Activated naive CD4-positive, alpha-beta T cell treated with anti-CD3 and anti-CD28 coated beads, Interleukin-2, amount 50 U/mL, for 16 hours (primary cell): ENCODE results near the gene TBATA.

Source experiments
- DNase-seq: peaks from one replicate; pipeline ENCODE4 v3.0.0-alpha.2; 2020

The TBATA gene

DNA sequence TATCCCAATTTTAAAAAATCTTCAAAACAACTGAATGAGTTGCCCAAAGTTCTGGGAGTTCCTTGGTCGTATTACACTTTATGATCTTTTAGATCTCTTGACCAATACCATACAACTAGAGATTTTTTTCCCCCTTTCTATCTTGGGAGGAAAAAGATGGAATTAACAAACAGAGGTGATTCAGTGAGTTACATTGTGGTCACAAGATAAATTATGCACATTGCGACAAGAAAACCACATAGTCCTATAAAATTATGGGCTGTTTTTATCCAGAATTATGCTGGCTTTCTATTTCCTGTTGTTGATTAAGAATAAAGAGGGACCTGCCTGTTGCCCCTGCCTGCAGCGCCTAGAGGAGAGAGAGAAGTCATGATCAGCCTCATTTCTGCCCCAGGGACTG is 22.4 kb upstream of the TBATA start:
- DNase-seq: no peak

DNA sequence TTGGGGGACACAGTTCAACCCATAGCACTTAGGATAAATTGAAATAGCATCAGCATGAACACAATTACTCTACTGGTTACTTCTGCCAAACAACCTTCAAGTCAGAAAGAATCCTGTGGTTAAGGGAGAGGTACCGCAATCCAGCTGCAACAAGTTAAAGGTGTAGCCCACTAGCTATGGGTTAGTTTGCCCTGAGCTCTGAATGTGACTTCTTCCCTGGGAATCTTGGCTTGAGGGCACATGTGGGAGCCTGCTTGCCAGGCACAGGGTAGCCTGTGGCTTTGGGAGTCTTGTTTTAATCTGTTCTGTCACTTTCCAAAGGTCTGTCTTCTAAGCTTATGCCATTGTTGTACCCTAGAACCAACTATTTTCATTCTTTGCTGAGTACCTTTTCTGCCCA is 21.7 kb upstream of the TBATA start:
- no peak for DNase-seq

GRCh38 chr10:70805619-70806215 is 20.5 kb upstream of the TBATA start:
- no peak for DNase-seq

DNA sequence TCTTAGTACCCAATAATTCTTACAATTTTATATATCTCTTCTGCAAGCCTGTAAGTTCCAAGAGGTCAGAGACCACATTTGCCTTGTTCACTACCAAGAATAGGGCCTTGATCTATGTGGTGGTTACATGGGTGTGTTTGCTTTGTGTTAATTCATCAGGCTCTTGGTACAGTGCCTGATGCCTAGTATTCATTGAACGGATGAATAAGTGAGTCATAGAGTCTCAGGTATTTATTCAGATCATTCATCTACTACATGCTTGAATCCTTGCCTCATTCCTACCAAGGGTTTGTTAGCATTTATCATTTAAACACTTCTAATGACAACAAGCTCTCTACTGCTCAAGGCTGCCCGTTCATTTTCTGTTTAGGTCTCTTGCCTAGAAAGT is 19.2 kb upstream of the TBATA start:
- no peak for DNase-seq

GRCh38 chr10:70803775-70804420 is 18.7 kb upstream of the TBATA start:
- no peak for DNase-seq

DNA sequence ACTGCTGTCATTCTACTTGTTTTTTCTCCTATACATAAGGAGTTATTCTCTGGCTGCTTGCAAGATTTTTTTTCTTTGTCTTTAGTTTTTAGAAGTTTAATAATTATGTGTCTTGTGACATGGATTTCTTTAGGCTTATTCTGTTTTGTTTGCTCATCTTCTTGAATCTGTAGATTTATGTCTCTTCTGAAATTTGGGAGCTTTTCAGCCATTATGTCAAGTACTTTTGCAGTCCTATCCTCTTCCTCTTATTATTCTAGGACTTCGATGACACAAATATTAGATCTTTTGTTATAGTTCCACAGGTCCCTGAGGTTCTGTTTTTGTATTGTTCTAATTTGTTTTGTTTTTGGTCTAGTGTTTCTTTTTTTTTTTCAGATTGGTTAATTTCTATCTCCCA is 16.7 kb upstream of the TBATA start:
- no peak for DNase-seq

GRCh38 chr10:70799124-70799523 is 13.9 kb upstream of the TBATA start:
- no peak for DNase-seq

DNA sequence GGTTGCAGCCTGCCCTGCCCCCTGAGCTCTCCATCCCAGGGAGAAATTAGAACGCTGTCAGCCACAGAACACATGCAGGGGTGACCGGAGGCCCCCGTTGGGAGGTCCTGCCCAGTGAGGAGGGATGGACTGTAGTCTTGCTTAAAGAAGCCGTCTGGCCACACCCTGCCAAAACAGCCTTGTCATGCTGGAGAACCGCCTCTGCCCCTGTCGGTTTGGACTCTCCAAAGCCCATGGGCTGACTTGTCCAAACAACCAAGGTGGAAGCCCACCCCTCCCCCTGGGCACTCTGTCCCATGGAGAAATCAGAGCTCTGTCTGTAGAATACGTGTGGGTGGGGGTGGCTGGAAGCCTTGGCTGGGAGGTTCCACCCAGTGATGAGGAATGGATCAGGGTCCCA is 12.7 kb upstream of the TBATA start:
- DNase-seq: no peak

DNA sequence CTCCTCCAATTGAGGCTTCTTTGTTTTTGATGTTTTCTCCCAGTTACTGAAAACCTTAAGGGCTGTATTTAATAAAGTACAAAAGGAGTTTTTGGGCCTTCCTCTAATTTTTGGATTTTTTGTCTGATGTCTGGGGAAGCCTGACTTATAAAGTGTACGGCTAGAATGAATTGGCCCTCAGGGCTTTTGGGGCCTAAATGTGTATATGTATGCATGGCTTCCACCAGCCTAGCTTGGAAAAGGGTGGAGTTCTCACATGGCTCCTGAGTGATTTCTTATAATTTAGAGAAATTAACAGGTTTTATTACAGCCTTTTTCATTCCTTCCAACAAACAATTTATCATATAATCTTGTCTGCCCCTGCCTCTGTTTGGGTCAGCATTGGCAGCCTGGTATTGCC is 10.4 kb upstream of the TBATA start:
- DNase-seq: no peak

DNA sequence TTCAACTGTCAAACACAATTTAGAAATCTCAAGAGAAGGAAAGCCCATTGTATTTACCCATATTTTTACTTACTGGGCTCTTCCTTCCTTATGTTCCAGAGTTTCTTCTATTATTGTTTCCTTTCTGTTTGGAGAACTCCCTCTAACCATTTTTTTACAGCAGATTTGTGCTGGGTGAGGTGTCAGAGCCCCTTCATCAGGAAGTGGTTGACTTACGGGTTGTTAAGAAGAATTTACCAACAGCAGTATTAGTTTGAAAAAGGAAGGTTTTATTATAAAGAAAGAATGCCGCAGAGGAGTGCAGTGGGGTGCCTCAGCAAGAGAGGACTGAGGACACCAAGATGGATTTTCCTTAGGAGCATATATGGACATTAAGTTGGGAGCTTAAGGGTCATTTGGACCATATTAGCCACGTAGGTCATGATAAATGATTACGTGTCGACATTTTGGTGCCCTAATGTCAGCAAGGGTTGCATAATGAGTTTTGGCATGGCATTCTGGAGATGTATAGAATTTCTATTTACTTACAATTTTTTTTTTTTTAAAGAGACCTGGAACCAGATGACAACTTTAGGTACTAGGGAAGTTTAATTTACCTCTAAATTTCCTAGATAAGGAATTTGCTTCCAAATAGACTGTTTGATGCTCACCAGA is 6.3 kb upstream of the TBATA start:
- no peak for DNase-seq

- DNase-seq: no peak
These were observed 1.7 kb upstream of the TBATA start for GRCh38 chr10:70786799-70787415.

DNA sequence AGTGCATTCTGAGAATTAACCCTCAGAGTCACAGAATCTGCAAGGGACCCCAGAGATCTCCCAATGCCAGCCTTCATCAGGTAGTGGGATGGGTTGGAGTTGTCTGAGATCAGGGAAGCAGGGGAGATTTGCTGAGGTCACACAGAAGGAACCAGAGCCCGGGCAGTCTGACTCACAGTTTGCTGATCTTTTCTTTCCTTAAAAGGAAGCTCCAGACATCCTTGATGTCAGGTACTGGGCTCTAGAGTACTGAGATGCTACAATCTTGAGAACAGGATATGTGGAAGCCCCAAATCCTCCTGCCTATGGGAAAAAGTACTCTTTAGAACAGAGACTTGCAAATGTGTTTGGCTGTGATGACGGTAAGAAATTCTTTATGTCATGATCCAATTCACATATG is 706 bp downstream of the TBATA start:
- no peak for DNase-seq

DNA sequence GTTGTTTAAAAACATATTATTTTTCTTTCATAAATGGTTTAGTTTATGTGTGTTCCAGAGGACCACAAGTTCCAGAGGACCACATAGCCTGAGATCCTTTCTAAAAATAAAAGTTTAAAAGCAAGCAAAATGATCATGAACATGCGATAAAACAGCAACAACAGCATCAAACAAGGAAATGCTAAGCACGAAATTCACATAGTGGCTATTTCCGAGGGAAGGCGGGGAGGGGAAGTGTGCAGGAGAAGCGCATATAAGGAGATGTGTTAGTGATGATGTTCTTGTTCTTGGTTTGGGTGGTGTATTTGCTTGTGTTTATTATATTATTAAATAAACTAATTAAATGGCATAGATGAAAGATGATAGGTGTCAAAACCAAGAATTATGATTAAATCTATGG is 1.2 kb downstream of the TBATA start:
- DNase-seq: no peak

DNA sequence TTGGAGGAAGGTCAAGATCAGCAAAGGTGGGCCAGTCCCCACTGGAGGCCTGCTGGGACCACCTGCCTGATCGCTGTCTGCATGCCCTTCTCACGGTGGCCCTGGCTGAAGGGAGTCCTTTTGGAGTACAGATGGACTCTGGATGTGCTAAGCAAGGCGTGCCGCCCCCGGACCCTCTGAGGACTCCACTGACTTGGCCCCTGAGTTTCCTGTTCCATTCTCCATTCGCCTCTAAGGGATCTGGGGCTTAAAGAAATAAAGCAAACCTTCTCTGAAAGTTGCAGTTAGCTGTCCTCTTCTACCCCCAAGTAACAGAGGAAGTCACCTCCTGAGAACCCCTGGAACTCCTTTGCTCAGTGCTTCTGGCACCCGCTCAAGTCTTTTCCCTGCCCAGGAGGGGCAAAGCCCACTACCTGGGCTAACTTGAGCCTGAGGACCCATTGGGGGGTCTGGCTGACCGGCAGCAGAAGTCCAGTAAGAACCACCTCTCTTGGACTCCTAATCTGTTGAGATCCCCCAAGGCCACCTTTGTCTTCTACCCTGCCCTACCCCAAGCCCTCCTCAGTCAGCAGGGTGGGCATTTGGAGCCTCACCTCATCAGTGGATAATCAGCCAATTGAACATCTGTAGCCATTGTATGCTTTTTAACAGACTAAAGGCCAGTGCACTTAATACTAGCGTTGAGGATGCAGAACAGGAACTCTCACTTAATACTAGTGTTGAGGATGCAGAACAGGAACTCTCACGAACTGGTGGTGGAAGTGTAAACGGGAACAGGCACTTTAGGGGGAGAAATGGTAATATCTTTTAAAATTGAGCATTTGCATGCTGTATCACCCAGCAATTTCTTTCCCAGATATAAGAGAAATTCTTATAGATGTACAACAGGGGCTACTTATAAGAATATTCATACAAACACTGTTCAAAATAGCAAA is 2.2 kb downstream of the TBATA start:
- DNase-seq: no peak

DNA sequence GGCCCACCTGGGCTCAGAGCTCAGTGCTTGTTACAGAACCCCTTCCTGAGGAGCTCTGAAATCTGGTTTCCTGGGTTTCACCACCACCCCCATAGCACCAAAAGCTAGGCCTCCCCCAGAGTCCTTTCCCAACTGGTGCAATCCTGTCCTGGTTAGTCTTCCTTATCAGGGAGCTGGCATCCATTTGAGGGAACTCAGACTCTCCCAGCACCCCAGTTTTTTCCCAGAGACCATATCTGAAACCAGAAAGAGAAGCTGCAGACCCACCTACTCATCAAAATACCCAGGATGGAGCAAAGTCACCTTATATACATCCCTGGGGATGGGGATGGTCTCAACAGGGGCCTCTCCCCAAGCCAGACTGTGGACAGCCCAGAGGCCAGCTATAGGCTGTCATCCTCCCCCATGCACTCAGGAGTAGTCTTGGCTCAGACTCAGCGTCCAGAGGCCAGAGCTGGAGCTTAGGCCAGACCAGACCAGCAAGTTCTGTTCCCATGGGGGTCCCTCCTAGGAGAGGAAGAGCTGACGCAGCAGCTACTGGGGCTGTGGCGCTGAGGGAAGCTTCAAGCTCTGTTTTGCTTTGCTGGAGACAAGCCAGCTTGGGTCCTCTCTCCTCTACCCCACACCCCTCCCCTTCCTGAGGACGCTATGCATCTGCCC is 3.0 kb downstream of the TBATA start:
- DNase-seq: no peak

DNA sequence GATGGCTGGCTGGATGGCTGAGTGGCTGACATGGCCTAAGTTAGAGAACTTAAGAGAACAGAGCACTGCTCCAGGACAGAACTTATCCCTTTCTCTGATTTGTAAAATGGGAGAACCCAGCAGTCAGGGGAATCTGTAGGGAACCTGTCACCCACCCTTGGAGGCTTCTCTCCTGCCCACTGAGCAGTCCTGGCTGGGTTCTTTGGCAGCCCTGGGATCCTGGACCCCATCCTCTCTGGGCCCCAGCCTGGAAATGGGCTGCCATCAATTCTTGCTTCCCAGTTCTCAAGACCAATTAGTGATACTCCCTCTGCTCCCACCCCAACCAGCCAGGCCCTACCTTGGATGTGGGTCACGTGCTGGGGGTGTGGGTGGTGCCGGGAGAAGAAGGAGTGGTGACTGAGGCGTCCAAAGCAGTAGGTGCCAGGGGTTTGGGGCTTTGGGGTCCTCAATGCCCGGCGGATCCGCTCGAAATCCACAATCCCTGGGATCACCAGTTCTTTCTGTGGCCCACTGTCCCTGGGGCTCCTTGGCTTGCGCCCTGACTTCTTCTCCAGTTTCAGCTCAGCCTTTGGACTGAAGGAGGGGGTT is 3.6 kb downstream of the TBATA start:
- no peak for DNase-seq

DNA sequence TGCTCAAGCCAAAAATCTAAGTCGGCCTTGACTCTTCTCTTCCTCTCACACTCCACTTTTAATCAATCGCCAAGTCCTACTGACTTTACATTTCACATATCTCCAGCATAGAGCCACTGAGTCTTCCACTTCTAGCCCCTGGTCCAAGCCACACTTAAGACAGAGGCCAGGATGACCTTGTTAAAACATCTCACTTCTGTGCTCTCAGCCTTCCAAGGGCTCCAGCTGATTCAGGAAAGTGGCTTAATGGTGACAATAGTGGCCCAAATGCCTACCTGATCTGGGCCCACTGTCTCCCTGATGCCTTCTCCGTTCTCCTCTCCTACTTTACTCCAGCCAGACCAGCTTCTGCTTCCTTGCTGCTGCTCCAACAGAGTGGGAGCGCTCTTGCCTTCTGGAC is 4.4 kb downstream of the TBATA start:
- no peak for DNase-seq

DNA sequence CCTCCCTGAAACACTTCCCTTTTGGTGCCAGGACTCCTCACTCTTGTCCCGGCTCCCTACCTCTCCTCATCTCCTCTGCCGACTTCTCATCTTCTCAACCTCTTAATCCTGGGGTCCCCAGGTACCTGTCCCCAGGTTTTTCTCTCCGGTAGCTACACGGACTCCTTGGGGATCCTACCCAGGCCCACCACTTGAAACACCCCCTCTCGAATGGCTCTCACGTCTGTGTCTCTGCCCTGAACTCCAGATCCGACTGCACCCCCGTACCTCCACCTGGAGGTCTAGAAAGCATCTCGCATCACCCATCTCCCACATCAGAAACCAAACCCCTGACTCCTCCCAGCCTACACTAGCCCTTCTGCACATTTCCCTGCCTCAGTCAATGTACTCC is 4.8 kb downstream of the TBATA start:
- DNase-seq: no peak

DNA sequence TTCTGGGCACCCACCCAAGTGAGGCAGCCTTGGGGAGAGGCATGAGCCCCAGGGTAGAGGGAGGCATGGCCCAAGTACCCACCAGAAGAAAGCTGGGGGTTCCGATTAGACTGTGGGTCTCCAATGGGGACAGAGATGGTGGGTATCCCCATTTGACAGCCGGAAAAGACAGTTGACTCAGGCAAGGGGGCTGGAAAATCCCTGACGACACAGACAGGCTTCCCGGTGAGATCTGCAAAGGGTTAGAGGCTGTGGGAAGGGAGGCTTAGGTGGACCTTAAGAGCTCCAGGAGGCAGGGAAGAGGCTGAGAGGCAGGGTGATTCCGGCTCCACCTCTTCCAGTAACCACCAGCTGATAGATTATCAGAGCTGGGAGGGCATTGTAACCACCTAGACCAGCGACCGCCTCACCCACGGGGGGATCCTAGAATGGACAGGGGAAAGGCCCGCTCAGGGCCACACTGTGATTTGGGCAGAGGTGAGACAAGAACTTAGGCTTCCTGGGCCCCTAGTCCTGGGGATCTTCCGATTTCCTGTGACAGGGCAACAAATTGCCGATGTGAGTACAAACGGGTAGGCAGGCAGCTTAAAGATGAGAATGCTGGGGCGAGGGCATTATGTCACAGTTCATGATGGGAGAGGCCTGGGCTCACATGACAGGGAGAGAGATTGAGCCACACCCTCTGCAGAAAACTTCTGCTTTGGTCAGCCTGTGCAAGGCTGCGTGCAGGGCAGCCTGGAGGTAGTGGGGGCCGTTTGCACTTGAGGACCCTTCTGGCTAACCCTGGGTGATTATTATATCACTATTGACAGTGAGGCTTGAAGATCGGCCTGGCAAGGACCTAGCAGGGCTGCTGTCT is 5.4 kb downstream of the TBATA start:
- no peak for DNase-seq

GRCh38 chr10:70779088-70779487 is 6.1 kb downstream of the TBATA start:
- no peak for DNase-seq

- no peak for DNase-seq
These were observed 6.8 kb downstream of the TBATA start for GRCh38 chr10:70778267-70778924.
